MV-4-11 (cell line): ENCODE data around the gene HYAL1.
"Not testable (repeated sequence)": the region's sequence is repeated elsewhere in the genome, so short reads cannot be mapped to it uniquely, and the experiment has no call there.

Experiments used
- DNase-seq: peaks from one replicate; lab custom pipeline; 2025; lab: John Stamatoyannopoulos, UW

The HYAL1 gene

GRCh38 chr3:50318615-50319014 lies 15.2 kb upstream of the HYAL1 start:
- no peak for DNase-seq

- no peak for DNase-seq
Measured at GRCh38 chr3:50318163-50318562, 14.8 kb upstream of the HYAL1 start.

DNA sequence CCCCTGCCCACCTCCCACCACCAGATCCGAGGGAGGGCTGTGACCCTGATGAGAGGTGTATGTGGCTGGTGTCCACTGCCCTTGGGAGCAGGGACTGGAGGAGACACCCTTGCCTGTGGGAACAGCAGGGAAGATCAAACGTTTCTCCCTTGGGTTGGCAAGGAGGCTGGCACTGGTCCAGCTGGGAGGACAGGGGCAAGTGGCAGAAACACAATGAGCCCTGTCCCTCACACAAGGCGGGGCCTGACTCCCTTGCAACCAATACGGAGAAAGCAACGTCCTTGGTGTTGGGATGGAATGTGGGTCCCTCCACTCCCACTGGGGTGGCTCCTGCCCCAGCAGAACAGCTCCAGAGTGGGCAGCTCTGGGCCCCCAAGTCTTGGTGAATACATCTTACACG lies 13.9 kb upstream of the HYAL1 start:
- no peak for DNase-seq

DNA sequence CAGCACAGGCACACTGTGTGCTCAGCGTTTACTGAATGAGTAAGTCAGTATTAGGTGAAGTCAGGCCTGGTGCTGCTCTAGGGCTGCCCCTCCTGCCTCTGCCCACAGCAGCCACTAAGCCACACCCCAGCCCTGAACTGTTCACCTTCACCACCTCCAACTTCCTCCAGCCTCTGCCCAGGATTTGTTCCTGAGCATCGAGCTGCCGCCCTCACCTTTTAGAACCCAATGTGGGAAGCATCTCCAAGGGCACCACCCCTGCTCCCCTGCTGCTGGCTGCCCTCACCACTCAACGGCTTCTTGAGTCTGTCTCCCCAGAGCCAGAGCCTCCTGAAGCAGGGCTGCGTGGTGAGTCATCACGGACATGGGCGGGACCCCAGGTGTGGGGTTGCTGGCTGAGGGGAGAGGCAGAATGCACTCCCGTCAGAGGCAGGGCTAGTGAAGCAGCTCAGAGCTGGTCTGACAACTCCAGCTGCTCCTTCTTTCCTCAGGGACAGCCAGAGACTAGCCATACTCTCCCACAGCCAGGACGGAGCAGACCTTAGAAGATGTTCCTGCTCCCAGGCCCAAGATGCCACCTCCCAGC lies 13.4 kb upstream of the HYAL1 start:
- no peak for DNase-seq

DNA sequence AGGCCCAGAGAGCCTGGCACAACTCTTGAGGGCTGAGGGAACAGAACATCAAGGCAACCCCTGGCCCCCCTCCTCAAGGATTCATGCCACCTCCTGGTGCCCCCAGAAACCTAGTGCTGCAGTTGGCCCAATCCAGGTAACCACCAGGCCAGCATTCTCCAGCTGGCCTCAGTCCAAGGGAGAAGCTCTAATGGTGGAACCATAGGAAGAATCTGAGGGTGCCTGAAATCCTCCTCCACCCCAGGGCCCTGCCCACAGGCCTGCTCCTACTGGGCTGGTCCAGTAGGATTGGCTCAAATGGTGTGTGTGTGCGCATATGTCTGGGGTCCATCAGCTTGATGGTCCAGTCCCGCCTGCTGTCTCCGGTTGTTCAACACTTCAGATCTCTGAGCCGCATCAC lies 11.4 kb upstream of the HYAL1 start:
- no peak for DNase-seq

DNA sequence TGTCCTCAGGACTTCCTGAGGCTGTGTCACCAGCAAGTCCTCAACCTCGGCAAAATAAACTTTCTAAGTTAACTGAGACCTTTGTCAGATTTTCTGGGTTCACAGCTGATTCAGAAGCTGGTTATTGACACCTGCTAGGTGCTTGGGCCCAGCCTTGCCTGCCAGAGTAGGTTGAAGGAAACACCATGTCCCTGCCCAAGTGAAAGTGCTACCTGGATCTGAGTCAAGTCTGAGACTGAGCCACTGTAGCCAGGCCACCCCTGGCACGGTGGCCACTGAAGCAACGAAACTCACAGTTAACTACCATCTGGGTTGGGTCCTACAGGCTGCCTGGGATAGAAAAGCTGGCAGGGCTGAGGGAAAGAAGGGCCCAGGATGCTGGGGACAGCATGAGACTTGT lies 11.0 kb upstream of the HYAL1 start:
- no peak for DNase-seq

- DNase-seq: not testable (repeated sequence)
Measured at GRCh38 chr3:50312041-50312440, 8.7 kb upstream of the HYAL1 start.

DNA sequence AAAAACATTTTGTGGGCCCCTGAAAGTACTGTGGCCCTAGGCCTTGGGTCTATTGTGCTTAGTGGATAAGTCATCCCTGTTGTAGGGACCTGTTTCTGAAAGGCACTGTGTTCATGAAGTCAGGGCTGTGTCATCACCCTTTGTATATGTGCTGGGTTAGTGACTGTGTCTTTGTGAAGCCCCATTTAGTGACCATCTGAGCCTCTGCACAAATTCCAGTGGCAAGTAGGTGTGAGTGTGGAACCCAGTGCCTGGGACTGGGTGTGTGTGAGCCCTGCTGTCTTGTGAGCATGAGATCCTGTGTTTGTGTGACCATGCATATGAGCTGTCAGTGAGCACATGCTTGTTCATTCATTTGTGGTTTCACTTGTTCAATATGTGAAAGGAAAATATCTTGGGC lies 1.2 kb upstream of the HYAL1 start:
- DNase-seq: no peak

DNA sequence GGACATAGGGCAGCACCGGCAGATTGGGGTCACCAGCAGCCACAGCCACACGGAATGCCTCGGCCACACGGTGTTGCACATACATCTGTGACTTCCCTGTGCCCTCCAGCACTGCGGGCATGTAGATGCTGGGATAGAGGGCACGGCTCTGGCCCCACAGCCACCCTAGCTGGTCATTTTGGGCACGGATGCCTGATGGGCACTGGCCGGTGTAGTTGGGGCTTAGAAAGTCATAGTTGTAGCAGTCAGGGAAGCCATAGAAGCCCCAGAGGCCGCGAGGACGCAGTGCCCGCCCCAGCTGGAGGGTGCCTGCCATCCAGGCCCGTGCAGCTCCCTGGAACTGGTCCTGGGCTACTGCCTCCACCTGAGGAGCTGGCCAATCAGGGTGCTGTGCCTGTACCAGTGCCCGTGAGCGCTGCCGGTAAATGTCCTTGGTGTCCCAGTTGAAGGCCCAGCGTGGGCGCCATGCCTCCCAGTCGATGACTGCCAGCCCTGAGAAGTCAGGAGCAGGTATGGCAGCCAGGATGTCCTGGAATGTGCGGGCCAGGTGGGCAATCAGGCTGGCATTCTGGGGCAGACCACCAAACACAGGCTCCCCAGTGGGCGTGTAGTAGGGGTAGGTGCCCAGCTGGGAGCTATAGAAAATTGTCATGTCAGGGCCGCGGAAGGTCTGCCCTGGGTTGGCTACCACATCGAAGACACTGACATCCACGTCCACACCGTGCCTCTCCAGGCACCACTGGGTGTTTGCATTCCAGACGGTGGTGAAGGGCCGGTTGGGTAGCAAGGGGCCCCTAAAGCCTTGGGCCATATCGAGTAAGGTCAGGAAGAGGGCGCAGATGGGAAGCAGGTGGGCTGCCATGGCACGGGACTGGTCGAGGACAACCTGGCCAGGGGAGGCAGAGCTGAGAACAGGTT lies 1.0 kb downstream of the HYAL1 start:
- no peak for DNase-seq

DNA sequence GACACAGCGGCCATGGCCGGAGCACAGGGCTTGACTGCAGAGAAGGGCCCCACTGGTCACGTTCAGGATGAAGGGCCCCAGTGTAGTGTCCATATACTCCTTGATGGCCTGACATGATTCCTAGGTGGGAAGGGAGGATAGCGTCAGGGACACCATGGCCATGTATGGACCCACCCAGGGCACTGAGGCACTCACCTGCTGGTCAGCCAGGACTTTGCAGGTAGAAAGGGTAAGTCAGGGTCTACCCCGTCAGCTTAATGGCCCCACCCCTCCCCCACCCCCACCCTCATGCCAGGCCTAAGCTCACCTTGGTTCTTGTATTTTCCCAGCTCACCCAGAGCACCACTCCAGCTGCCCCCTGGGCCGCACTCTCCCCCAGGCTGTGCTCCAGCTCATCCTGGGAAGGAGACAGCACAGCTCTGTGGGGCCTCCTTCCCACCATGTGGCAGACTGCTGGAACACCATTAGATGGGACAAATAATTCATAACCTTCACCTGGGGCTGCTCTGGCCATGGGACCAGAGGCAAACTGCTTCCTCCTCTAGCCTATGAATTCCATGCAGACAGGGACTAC lies 2.6 kb downstream of the HYAL1 start:
- DNase-seq: no peak

GRCh38 chr3:50299929-50300680 lies 3.3 kb downstream of the HYAL1 start:
- DNase-seq: peak; percentile 92

GRCh38 chr3:50299638-50299928 lies 3.8 kb downstream of the HYAL1 start:
- no peak for DNase-seq

GRCh38 chr3:50298836-50299637 lies 4.3 kb downstream of the HYAL1 start, which contains the start of the genes HYAL3 and NAA80:
HYAL3 (minus strand) TSS chr3:50299405; CDS start chr3:50295602, 3,803 bp downstream.
NAA80 (minus strand) TSS chr3:50299405; CDS start chr3:50297463, 1,942 bp downstream.
- peak; percentile 99 for DNase-seq

DNA sequence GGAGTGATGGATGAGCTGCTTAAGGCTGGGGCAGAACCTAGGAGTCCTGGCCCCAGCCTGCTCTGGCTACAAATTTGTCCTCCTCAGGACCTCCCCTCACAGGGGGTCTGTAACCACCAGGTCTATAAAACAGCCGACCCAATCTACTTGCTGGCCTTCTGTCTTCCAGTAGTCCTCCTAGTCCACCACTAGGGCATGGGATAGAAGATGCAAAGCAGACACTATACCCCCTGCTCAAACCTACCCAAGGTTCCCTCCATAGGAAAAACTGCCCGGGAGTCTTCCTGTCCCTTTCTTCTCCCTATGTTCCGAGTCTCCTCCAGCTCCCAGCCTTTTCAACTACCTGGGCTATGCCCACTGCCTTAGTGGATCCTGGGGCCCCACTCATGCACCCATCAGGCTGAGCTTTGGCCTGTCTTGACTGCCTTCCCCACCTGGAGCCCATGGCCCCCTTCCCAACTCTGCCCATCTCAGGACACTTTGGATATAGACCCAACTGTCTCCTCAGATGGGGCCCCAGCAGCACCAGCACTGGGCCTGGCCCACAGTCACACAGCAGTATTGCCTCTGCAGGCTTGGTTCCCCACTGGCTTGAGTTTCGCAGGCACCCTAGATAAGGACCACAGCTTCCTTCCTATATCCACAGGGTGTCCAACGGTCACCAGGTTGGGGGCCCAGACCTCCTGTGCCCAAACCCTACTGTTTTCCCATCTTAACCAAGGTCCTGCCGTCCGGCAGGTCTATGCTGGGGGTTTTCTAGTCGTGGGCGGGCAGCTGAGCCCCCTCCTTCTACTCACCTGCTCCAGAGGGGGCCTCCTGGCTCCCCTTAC lies 5.3 kb downstream of the HYAL1 start:
- peak; percentile 58 for DNase-seq

- DNase-seq: no peak
Measured at GRCh38 chr3:50297384-50297775, 6.0 kb downstream of the HYAL1 start.

DNA sequence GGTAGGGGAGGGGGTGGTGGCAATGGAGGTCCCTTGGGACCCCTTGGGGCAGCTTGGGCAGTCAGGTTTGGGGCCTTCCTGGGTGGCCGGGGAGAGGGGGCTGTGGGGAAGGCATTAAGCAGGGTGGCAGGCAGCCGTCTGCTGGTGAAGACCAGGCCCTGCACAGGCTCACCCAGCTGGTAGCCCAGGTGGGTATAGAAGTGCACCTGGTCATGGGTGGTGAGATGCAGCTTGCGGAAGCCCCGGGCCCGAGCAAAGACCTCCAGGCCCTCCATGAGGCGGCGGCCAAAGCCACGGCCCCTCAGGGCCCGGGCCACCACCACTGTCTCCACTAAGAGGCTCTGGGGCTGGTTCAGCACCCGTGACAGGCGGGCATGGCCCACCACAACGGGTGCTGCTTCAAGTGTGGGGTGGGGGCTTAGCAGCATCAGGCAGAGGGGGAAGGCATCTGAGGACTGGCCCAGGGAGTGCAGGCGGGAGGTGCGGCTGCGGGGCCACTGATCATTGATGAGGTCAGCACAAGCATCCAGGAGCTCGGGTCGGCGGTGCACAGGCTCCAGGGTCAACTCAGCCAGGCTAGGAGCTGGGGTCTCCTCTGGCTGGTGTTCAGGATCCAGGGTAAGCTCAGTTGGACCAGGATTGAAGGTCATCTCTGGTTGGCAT lies 6.5 kb downstream of the HYAL1 start:
- DNase-seq: no peak

GRCh38 chr3:50295553-50296431 lies 7.6 kb downstream of the HYAL1 start:
- no peak for DNase-seq

GRCh38 chr3:50294492-50295403 lies 8.6 kb downstream of the HYAL1 start:
- no peak for DNase-seq
